Measurements from ENCODE around the gene PLEKHG2.

PLEKHG2 gene

GRCh38 chr19:39405958-39406655, 6.4 kb upstream of the PLEKHG2 start:
- no peak for DNase-seq

DNA sequence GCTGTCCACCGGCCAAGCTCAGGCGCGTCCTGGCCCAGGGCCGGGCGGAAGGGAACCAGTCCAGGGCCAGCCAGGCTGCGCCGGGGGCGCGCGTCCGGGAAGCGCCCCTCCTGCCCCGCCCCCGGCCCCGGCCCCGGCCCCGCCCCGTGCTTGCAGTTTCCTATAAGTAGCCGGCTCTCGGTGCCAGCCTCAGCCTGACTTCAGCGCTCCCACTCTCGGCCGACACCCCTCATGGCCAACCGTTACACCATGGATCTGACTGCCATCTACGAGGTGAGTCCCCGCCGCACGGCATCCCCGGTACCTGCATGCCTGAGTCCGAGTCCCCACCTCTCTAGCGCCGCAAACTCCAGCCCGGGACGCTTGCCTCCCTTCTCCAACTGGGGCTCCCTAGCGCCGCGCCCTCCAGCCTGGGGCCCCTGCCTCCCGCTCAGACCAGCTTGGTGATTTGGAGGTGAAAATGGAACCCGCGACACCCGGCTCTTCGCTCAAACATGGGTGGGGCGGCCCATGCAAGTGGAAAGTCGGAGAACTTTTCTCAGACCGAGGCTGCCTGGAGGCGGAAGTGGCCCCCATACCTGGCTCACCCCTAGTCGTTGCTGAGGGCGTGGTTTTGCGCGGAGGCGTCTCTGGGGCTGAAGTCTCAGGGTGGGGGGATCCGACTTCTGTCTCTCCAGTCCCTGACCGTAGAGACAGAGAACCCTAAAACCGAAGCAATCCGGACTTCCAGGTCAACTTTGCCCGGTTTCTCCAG, 5.6 kb upstream of the PLEKHG2 start, which contains the start of gene ZFP36:
Gene ZFP36, plus strand, starts transcription at position 192 of the 754 bp plus-strand sequence. Its CDS starts 58 bp downstream, at position 250.
- DNase-seq = peak; percentile 53

GRCh38 chr19:39407410-39407659, 5.1 kb upstream of the PLEKHG2 start:
- no peak for DNase-seq

DNA sequence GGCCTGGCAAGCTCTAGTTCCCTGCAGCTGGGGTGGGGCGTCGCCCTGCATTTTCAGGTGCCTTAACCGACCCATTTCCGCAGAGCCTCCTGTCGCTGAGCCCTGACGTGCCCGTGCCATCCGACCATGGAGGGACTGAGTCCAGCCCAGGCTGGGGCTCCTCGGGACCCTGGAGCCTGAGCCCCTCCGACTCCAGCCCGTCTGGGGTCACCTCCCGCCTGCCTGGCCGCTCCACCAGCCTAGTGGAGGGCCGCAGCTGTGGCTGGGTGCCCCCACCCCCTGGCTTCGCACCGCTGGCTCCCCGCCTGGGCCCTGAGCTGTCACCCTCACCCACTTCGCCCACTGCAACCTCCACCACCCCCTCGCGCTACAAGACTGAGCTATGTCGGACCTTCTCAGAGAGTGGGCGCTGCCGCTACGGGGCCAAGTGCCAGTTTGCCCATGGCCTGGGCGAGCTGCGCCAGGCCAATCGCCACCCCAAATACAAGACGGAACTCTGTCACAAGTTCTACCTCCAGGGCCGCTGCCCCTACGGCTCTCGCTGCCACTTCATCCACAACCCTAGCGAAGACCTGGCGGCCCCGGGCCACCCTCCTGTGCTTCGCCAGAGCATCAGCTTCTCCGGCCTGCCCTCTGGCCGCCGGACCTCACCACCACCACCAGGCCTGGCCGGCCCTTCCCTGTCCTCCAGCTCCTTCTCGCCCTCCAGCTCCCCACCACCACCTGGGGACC, 4.6 kb upstream of the PLEKHG2 start:
- DNase-seq = no peak

GRCh38 chr19:39408392-39409207, 3.9 kb upstream of the PLEKHG2 start:
- DNase-seq = peak; percentile 24

- DNase-seq = peak; percentile 97
These were observed 3.1 kb upstream of the PLEKHG2 start for GRCh38 chr19:39409208-39410016.

DNA sequence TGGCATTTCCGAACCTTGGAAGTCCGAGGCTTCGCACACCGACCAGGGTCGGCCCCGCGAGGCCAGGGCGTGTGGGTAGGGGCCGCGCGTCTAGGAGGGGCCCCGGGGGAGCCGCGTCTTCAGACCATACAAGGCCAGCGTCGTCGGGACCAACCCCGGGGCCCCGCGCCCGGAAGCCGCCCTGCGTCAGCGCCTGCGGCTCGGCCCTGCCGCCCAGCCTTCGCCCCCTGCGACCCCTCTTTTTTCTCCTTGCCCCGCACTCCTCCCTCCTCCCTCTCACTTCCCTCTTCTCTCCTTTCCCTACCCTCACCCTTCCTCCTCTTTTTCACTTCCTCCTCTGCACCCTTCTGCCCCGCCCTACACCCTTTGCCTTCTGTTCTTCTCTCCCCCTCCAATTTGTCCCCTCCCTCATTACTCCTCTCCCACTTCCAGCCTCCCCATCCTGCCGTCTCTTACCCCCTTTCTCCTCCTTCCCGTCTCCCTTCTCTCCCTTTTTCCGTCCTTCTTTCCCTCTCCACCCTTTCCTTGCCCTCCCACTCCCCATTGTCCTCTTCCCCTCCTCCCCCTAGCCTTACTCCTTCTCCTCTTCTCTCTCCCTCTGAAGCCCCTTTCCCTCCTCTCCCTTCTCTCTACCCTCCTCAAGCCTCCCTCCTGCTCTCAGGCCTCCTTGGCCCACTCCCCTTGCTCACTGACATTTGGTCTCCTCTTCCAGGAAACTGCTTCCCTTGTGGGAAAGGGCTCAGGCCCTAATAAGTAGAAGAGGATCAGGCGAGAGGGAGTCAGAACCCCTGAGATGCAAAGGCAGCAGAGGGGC, 2.2 kb upstream of the PLEKHG2 start:
- DNase-seq = peak; percentile 37

- no peak for DNase-seq
These were observed 1.7 kb upstream of the PLEKHG2 start for GRCh38 chr19:39410831-39411080.

GRCh38 chr19:39411081-39411831, 1.2 kb upstream of the PLEKHG2 start:
- no peak for DNase-seq

DNA sequence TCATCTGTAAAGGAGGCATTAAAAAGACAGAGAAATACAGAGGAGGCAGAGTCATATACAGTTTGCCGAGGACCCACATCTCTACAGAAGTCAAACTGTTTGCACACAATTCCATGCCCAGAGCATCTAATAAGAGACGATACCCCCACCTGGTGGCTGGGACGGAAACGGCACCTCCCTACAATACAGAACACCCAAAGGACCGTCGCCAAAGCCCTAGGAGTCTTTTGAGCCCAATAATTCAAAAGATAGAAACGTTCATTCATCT, 703 bp upstream of the PLEKHG2 start:
- peak; percentile 86 for DNase-seq

DNA sequence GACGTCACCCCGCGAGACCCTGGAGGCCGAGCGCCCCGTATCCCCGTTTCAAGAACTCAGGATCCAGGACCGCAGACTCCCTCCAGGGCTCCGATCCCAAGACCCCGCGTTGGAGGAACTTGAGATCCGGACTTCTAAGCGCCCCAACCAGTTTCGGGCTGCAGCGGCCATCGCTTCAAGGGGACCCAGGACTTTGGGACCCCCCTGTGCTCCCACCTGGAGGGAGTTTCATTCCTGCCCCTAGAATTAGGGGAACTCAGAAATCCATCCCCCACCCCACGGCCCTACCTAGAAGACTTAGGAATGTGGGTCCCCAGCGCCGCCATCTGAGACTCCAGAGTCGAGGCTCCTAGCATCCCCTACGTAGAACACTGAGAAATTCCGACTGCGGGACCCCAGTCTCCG, 400 bp downstream of the PLEKHG2 start:
- DNase-seq = no peak

GRCh38 chr19:39413272-39413910, 922 bp downstream of the PLEKHG2 start:
- peak; percentile 73 for DNase-seq

GRCh38 chr19:39413911-39414608, 1.6 kb downstream of the PLEKHG2 start:
- no peak for DNase-seq

- DNase-seq = no peak
These were observed 2.9 kb downstream of the PLEKHG2 start for GRCh38 chr19:39415111-39416046.

DNA sequence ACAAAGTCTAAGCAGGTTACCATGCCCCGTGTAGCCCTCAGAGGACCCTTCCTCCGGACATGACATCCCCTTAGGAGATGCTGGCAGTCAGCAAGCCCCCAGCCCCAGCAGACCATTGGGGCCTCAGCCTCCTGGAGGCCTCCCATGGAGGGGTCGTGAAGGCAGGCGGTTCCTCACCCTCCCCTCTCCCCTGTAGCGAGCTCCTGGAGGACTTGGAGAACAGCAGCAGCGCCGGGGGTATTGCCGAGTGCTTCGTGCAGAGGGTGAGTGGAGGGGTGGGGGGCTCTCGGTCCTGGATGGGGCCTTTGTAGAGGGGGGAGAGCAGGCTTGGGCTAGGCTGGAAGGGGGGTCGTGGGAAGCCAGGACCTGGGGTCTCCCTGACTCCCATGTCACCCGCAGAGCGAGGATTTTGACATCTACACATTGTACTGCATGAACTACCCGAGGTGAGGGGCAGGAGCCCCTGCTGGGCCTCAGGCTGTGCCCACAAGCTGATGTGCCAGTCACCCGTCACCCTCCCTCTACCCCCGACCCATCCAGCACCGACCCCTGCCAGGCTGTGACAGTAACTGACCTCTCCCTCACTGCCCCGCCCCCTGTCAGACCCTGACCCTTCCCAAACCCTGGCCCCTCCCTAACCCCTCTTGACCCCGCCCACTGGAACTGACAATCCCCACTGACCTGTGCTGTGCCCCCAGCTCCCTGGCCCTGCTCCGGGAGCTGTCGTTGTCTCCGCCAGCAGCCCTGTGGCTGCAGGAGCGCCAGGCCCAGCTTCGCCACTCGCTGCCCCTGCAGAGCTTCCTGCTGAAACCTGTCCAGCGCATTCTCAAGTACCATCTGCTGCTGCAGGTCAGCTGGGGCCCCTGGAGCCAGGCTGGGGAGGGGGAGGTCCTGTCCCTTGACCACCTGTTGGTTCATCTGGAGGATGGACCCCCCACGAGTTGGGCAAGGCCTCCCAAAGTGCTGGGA, 4.0 kb downstream of the PLEKHG2 start:
- DNase-seq = no peak

DNA sequence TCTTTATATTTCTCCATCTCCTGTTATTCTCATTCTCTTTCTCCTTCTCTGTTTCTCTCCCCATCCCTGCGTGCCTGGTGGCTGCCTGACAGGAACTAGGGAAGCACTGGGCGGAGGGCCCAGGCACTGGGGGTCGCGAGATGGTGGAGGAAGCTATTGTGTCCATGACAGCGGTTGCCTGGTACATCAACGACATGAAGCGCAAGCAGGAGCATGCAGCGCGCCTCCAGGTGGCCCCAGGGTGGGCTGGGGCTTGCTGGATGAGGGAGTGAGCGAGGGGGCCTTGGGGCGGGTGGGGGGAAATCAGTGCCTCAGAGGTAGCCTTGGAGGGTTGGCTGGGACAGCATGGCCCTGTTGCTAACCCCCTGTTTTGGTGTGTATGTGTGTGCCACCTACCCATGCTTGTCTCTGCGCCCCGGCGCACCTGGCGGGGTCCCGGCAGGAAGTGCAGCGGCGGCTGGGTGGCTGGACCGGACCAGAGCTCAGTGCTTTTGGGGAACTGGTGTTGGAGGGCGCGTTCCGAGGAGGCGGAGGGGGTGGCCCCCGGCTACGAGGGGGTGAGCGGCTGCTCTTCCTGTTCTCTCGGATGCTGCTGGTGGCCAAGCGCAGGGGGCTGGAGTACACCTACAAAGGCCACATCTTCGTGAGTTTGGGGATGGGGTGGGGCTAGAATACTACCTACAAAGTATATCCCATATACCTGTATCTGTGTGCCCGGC, 5.2 kb downstream of the PLEKHG2 start:
- DNase-seq = no peak

GRCh38 chr19:39419003-39419402, 6.5 kb downstream of the PLEKHG2 start:
- no peak for DNase-seq
